K562 (cell line): ENCODE data around the gene TPRX2. TPM values are rescaled to one million over a fixed set of nuclear protein-coding genes. Genes with fewer than 3 reads are reported as not detected.

ENCODE experiments used
- CBX2 ChIP-seq: fragments of 200-600 bp; sonication (generic); IDR thresholded peaks from one replicate; pipeline ENCODE4 v1.6.1; 2012; ENCODE audit warnings: mild to moderate bottlenecking, low read length, inconsistent platforms; ENCODE audit not compliant: insufficient read depth, poor library complexity, severe bottlenecking
- CEBPG ChIP-seq, 3 experiments: fragments of 200-800 bp in 1 of 3; sonication (Bioruptor generic) in 1 of 3; sonication (generic) in 1 of 3; formaldehyde crosslinking in 1 of 3; IDR thresholded peaks in 2 of 3; conservative IDR thresholded peaks in 1 of 3; 2 replicates each; pipeline versions ENCODE4 v1.6.1 to v1.8.0; 2016 to 2022; ENCODE audit warnings: missing compliant biosample characterization in 2 of 3, missing genetic modification characterization in 2 of 3, mild to moderate bottlenecking in 1 of 3, missing genetic modification reagents in 1 of 3
- KDM1A ChIP-seq, 2 experiments: fragments of 450-650 bp; IDR thresholded peaks; 2 replicates each; pipeline ENCODE4 v1.6.1; 2016; ENCODE audit warnings: mild to moderate bottlenecking in 2 of 2
- MEF2D ChIP-seq: conservative IDR thresholded peaks from 2 replicates; pipeline ENCODE4 v1.6.1; 2016; ENCODE audit warnings: low read depth, missing genetic modification characterization, missing compliant biosample characterization
- NFIC ChIP-seq: fragments of 450-650 bp; IDR thresholded peaks from 2 replicates; pipeline ENCODE4 v1.6.1; 2017; ENCODE audit warnings: mild to moderate bottlenecking, inconsistent platforms
- NFRKB ChIP-seq: fragments of 450-650 bp; IDR thresholded peaks from 2 replicates; pipeline ENCODE4 v1.6.1; 2016; ENCODE audit warnings: low read depth
- PHTF2 ChIP-seq: fragments of 250-450 bp; sonication (Bioruptor Pico); IDR thresholded peaks from 2 replicates; pipeline ENCODE4 v1.5.0; 2021; ENCODE audit warnings: mild to moderate bottlenecking
- SMC3 ChIP-seq: conservative IDR thresholded peaks from 2 replicates; pipeline ENCODE4 v1.6.1; 2011; ENCODE audit warnings: low read depth, low read length, improper control_type of control experiment; ENCODE audit not compliant: insufficient read depth
- TCF3 ChIP-seq: sonication (generic); formaldehyde crosslinking; IDR thresholded peaks from 2 replicates; pipeline ENCODE4 v1.4.0; 2020; ENCODE audit warnings: mild to moderate bottlenecking, missing genetic modification reagents
- ZBTB5 ChIP-seq: fragments of 450-650 bp; IDR thresholded peaks from 2 replicates; pipeline ENCODE4 v1.6.1; 2017; ENCODE audit warnings: antibody characterized with exemption
- ZNF347 ChIP-seq: fragments of 450-650 bp; formaldehyde crosslinking; IDR thresholded peaks from 2 replicates; pipeline ENCODE4 v1.4.0; 2020; ENCODE audit warnings: low read depth, mild to moderate bottlenecking, moderate library complexity
- ZNF655 ChIP-seq: fragments of 250-450 bp; sonication (Bioruptor Pico); IDR thresholded peaks from 2 replicates; pipeline ENCODE4 v1.5.0; 2021
- ZNF740 ChIP-seq, 3 experiments: fragments of 200-800 bp in 1 of 3; sonication (Bioruptor generic) in 1 of 3; sonication (generic) in 1 of 3; formaldehyde crosslinking in 1 of 3; IDR thresholded peaks; 2 replicates each; pipeline versions ENCODE4 v1.6.1 to v1.8.0; 2016 to 2022; ENCODE audit warnings: mild to moderate bottlenecking in 2 of 3, missing compliant biosample characterization in 2 of 3, missing genetic modification characterization in 2 of 3, missing genetic modification reagents in 1 of 3
- ZNF76 ChIP-seq: fragments of 250-450 bp; sonication (Bioruptor Pico); IDR thresholded peaks from 2 replicates; pipeline ENCODE4 v1.4.0; 2020; ENCODE audit warnings: mild to moderate bottlenecking, moderate library complexity, borderline replicate concordance
- polyA plus RNA-seq, 8 experiments: library from polyadenylated mRNA; depleted of rRNA in 4 of 8; stranded (reverse) in 5 of 8; unstranded in 3 of 8; fragments of >200 nt; fragmentation: Nextera tagmentation in 2 of 8; fragmentation: Illumina TruSeq in 1 of 8; extraction: Ambion mirVana in 2 of 8; extraction: Trizol in 1 of 8; gene quantifications; 2 replicates each; pipeline versions ENCODE4 v1.2.1 to v1.2.3, GENCODE V29; 2011 to 2014; ENCODE audit warnings: inconsistent platforms in 1 of 8, missing spikeins in 1 of 8
- total RNA-seq, 7 experiments: library from RNA; depleted of rRNA in 6 of 7; stranded (reverse); fragments of >200 nt in 6 of 7; fragmentation: Illumina TruSeq in 2 of 7; extraction: Trizol in 2 of 7; gene quantifications; 2 replicates each; pipeline versions ENCODE4 v1.2.1 to v1.2.3, GENCODE V29; 2011 to 2021; ENCODE audit warnings: low replicate concordance in 1 of 7
- TF ChIP-seq, protein P1 (sequence below): fragments of 450-650 bp; IDR thresholded peaks from 2 replicates; pipeline ENCODE4 v1.6.1; 2016; ENCODE audit warnings: missing biosample characterization, missing genetic modification characterization
- TF ChIP-seq, protein P2 (sequence below): fragments of 450-650 bp; IDR thresholded peaks from 2 replicates; pipeline ENCODE4 v1.6.1; 2016; ENCODE audit warnings: antibody characterized with exemption
- TF ChIP-seq, protein P3 (sequence below): fragments of 250-450 bp; sonication (Bioruptor Pico); IDR thresholded peaks from 2 replicates; pipeline ENCODE4 v1.5.0; 2022; ENCODE audit warnings: mild to moderate bottlenecking

The TPRX2 gene
- total and polyA plus RNA-seq, 9 of the 15 experiments (the other 6 are each of a cell fraction or from before 2014, with no cell fraction given) = not detected

GRCh38 chr19:47891923-47892666, 33.1 kb downstream of the TPRX2 start (continued):
- TF ChIP-seq, protein P1, sequence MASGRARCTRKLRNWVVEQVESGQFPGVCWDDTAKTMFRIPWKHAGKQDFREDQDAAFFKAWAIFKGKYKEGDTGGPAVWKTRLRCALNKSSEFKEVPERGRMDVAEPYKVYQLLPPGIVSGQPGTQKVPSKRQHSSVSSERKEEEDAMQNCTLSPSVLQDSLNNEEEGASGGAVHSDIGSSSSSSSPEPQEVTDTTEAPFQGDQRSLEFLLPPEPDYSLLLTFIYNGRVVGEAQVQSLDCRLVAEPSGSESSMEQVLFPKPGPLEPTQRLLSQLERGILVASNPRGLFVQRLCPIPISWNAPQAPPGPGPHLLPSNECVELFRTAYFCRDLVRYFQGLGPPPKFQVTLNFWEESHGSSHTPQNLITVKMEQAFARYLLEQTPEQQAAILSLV (tag) = no peak
- TF ChIP-seq NFIC (peak; percentile 97), CBX2 (no peak), CEBPG (CRISPR knock-in tag; IDR thresholded peaks at IDR 0.05) (no peak), CEBPG (tag; conservative IDR thresholded peaks at IDR 0.05 in 1 of 2, IDR thresholded peaks at IDR 0.05 in 1 of 2) (no peak), MEF2D (peak; percentile 90), ZNF347 (no peak), ZBTB5 (no peak), PHTF2 (CRISPR knock-in tag) (no peak), SMC3 (no peak), NFRKB (no peak), ZNF655 (CRISPR knock-in tag) (no peak), KDM1A (IDR thresholded peaks at IDR 0.05) (peak; percentile 98 to 99), TCF3 (CRISPR knock-in tag) (peak; percentile 99), ZNF76 (no peak), ZNF740 (CRISPR knock-in tag; IDR thresholded peaks at IDR 0.05) (no peak), ZNF740 (tag; IDR thresholded peaks at IDR 0.05) (no peak)
- TF ChIP-seq, protein P2, sequence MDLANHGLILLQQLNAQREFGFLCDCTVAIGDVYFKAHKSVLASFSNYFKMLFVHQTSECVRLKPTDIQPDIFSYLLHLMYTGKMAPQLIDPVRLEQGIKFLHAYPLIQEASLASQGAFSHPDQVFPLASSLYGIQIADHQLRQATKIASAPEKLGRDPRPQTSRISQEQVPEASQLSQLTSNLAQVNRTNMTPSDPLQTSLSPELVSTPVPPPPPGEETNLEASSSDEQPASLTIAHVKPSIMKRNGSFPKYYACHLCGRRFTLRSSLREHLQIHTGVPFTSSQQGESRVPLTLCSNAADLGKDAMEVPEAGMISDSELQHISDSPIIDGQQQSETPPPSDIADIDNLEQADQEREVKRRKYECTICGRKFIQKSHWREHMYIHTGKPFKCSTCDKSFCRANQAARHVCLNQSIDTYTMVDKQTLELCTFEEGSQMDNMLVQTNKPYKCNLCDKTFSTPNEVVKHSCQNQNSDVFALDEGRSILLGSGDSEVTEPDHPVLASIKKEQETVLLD = 0 out of 2 replicates have a peak, but pooled peaks have one; percentile 19
- TF ChIP-seq, protein P3, sequence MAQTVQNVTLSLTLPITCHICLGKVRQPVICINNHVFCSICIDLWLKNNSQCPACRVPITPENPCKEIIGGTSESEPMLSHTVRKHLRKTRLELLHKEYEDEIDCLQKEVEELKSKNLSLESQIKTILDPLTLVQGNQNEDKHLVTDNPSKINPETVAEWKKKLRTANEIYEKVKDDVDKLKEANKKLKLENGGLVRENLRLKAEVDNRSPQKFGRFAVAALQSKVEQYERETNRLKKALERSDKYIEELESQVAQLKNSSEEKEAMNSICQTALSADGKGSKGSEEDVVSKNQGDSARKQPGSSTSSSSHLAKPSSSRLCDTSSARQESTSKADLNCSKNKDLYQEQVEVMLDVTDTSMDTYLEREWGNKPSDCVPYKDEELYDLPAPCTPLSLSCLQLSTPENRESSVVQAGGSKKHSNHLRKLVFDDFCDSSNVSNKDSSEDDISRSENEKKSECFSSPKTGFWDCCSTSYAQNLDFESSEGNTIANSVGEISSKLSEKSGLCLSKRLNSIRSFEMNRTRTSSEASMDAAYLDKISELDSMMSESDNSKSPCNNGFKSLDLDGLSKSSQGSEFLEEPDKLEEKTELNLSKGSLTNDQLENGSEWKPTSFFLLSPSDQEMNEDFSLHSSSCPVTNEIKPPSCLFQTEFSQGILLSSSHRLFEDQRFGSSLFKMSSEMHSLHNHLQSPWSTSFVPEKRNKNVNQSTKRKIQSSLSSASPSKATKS (CRISPR knock-in tag) = no peak
